ENCODE measurements around the gene RALGPS1. TPM values are rescaled to one million over a fixed set of nuclear protein-coding genes. Genes with fewer than 3 reads are reported as not detected.

The RALGPS1 gene
- total RNA-seq, 2 experiments from 2014 or later = 1.9 to 4.4 TPM

- no peak overlapping the region for H3K4me3 Mint-ChIP-seq
- peak; percentile 79 for ATAC-seq
- H3K9me3 Mint-ChIP-seq (ENCODE audit: low read depth) = no peaks in the 10 kb centered on the region
- H3K4me1 Mint-ChIP-seq = peaks cover 5% of the 10 kb centered on the region
- peak; percentile 85 for DNase-seq
- CTCF ChIA-PET = interaction anchor here (0.6 to 9.3 kb wide), 25 partner anchors 9 to 265 kb away, joined by 3 to 122 read pairs (median 4); partner anchors contain the start of gene SLC2A8
- H3K27ac Mint-ChIP-seq = no peak overlapping the region
- H3K27me3 Mint-ChIP-seq = no peaks in the 10 kb centered on the region
- no peaks in the 10 kb centered on the region for H3K36me3 Mint-ChIP-seq
These were observed 284.6 kb downstream of the RALGPS1 start for GRCh38 chr9:127199001-127199791.

GRCh38 chr9:127200106-127200862, 285.7 kb downstream of the RALGPS1 start:
- CTCF ChIA-PET = interaction anchor here (0.7 to 9.3 kb wide), 11 partner anchors 14 to 274 kb away, joined by 3 to 122 read pairs (median 4); partner anchors contain the start of gene SLC2A8
- Mint-ChIP-seq H3K4me3 (no peak overlapping the region), H3K36me3 (no peaks in the 10 kb centered on the region), H3K9me3 (ENCODE audit: low read depth) (no peaks in the 10 kb centered on the region), H3K27me3 (no peaks in the 10 kb centered on the region), H3K27ac (no peak overlapping the region), H3K4me1 (peaks cover 5% of the 10 kb centered on the region)
- ATAC-seq (no peak), DNase-seq (no peak)

DNA sequence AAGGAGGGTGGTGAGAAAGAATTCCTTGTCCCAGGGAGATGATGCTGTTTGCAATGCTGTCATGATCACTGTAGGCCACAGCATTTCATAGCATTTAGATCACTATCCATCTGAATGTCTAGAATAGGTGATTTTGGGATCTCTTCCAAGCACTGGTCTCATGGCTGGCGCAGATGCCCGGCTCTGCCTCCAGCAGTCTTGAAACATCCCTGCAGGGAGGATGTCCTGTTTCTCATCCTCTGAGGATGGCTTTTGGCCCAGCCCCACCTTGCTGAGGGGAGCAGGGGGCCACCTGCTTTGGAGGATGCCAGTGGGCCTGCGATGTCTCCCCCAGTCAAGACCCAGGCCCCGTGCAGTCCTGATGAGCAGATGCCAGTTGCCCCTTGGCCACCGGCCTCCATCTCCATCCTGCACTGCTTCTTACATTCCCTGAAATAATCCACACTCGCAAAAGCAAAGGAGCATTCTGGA, 286.5 kb downstream of the RALGPS1 start:
- Mint-ChIP-seq H3K4me1 (peaks cover 5% of the 10 kb centered on the region), H3K27me3 (no peaks in the 10 kb centered on the region), H3K9me3 (ENCODE audit: low read depth) (no peaks in the 10 kb centered on the region), H3K36me3 (no peaks in the 10 kb centered on the region), H3K4me3 (no peak overlapping the region), H3K27ac (no peak overlapping the region)
- DNase-seq = no peak
- ATAC-seq = no peak
- CTCF ChIA-PET = interaction anchor here (0.7 to 9.3 kb wide), 8 partner anchors 196 to 275 kb away, joined by 3 to 122 read pairs (median 3); partner anchors contain the start of gene SLC2A8

GRCh38 chr9:127201731-127202130, 287.1 kb downstream of the RALGPS1 start:
- DNase-seq = no peak
- H3K4me3 Mint-ChIP-seq = no peak overlapping the region
- CTCF ChIA-PET = interaction anchor here (1.9 to 9.3 kb wide), 3 partner anchors 237 to 262 kb away, joined by 4 to 122 read pairs (median 9); no protein-coding TSS in a partner anchor
- no peak for ATAC-seq
- no peak overlapping the region for H3K27ac Mint-ChIP-seq
- peaks cover 5% of the 10 kb centered on the region for H3K4me1 Mint-ChIP-seq
- H3K36me3 Mint-ChIP-seq = no peaks in the 10 kb centered on the region
- H3K9me3 Mint-ChIP-seq (ENCODE audit: low read depth) = no peaks in the 10 kb centered on the region
- no peaks in the 10 kb centered on the region for H3K27me3 Mint-ChIP-seq

GRCh38 chr9:127202461-127203169, 288.0 kb downstream of the RALGPS1 start:
- Mint-ChIP-seq H3K4me1 (peaks cover 8% of the 10 kb centered on the region), H3K9me3 (ENCODE audit: low read depth) (no peaks in the 10 kb centered on the region), H3K36me3 (no peaks in the 10 kb centered on the region), H3K27ac (no peak overlapping the region), H3K27me3 (no peaks in the 10 kb centered on the region), H3K4me3 (no peak overlapping the region)
- no peak for ATAC-seq
- DNase-seq = no peak
- CTCF ChIA-PET = interaction anchor here (9.3 kb wide), 1 partner anchor 263 kb away, joined by 122 read pairs; no protein-coding TSS in a partner anchor

DNA sequence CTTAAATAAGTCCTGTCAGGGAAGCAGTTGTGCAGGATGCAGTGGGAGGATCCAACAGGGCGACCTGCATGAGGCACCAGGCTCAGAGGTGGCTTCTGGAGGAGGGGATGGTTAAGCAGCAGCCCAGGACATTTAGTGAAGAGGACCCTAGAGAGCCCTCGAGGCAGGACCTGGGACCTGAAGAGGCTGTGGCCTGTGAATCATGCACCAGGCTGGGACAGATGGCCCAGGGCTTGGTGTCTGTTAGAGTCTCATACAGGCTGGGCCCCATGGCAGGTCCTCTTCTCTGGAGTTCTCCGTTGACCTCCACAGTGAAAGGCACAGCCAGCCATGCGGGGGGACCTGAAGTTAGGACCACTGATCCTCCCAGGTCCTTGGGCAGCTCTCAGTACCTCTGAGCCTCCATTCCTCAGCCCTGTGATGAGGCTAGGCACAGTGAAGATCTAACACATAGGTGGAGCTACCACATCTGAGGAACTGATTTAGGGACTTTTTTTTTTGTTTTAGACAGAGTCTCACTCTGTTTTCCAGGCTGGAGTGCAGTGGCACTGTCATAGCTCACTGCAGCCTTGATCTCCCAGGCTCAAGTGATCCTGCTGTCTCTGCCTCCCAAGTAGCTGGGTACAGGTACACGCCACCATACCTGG, 289.2 kb downstream of the RALGPS1 start:
- CTCF ChIA-PET = interaction anchor here (0.6 to 9.3 kb wide), 2 partner anchors 45 to 264 kb away, joined by 3 to 122 read pairs; no protein-coding TSS in a partner anchor
- no peak for ATAC-seq

GRCh38 chr9:127204771-127205470, 290.3 kb downstream of the RALGPS1 start:
- Mint-ChIP-seq H3K36me3 (no peaks in the 10 kb centered on the region), H3K9me3 (ENCODE audit: low read depth) (no peaks in the 10 kb centered on the region), H3K4me1 (peaks cover 3% of the 10 kb centered on the region), H3K4me3 (no peak overlapping the region), H3K27me3 (no peaks in the 10 kb centered on the region), H3K27ac (no peak overlapping the region)
- peak; percentile 33 for ATAC-seq
- no peak for DNase-seq
- CTCF ChIA-PET = no interaction called here

More for the DNA sequence above, 289.2 kb downstream of the RALGPS1 start:
- H3K4me1 Mint-ChIP-seq = peaks cover 7% of the 10 kb centered on the region
- no peak for DNase-seq
- no peaks in the 10 kb centered on the region for H3K36me3 Mint-ChIP-seq
- H3K4me3 Mint-ChIP-seq = no peak overlapping the region
- no peaks in the 10 kb centered on the region for H3K9me3 Mint-ChIP-seq (ENCODE audit: low read depth)
- no peaks in the 10 kb centered on the region for H3K27me3 Mint-ChIP-seq
- H3K27ac Mint-ChIP-seq = no peak overlapping the region

GRCh38 chr9:127205952-127206351, 291.4 kb downstream of the RALGPS1 start:
- Mint-ChIP-seq H3K4me3 (no peak overlapping the region), H3K9me3 (ENCODE audit: low read depth) (no peaks in the 10 kb centered on the region), H3K4me1 (peaks cover 3% of the 10 kb centered on the region), H3K36me3 (no peaks in the 10 kb centered on the region), H3K27ac (no peak overlapping the region), H3K27me3 (no peaks in the 10 kb centered on the region)
- ATAC-seq = no peak
- CTCF ChIA-PET = no interaction called here
- no peak for DNase-seq

DNA sequence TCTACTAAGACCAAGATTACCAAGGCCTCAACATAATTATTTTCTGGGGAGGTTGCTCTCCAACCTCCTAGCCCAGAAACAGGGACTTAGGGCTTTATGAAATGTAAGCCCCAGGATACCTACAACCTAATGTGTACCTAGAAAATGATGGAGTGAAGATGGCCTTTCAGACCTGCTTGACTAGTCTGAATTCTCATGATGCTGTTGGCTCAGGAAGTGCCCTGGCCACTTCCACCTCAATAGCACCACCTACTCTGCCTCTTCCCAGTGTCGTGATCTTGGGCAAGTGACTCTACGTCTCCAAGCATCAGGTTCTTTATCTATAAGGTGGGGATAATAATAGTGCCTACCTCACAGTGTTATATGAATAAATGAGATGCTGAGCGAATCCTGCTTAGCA, 292.1 kb downstream of the RALGPS1 start:
- H3K27me3 Mint-ChIP-seq = no peaks in the 10 kb centered on the region
- ATAC-seq (no peak), DNase-seq (no peak)
- no peak overlapping the region for H3K4me3 Mint-ChIP-seq
- no peaks in the 10 kb centered on the region for H3K9me3 Mint-ChIP-seq (ENCODE audit: low read depth)
- H3K4me1 Mint-ChIP-seq = peaks cover 3% of the 10 kb centered on the region
- H3K36me3 Mint-ChIP-seq = no peaks in the 10 kb centered on the region
- H3K27ac Mint-ChIP-seq = no peak overlapping the region
- CTCF ChIA-PET = no interaction called here

GRCh38 chr9:127207734-127208410, 293.3 kb downstream of the RALGPS1 start:
- ATAC-seq = no peak
- Mint-ChIP-seq H3K4me1 (peaks cover 3% of the 10 kb centered on the region), H3K27me3 (no peaks in the 10 kb centered on the region), H3K27ac (no peak overlapping the region), H3K4me3 (no peak overlapping the region), H3K36me3 (no peaks in the 10 kb centered on the region), H3K9me3 (ENCODE audit: low read depth) (no peaks in the 10 kb centered on the region)
- CTCF ChIA-PET = no interaction called here
- DNase-seq = no peak

DNA sequence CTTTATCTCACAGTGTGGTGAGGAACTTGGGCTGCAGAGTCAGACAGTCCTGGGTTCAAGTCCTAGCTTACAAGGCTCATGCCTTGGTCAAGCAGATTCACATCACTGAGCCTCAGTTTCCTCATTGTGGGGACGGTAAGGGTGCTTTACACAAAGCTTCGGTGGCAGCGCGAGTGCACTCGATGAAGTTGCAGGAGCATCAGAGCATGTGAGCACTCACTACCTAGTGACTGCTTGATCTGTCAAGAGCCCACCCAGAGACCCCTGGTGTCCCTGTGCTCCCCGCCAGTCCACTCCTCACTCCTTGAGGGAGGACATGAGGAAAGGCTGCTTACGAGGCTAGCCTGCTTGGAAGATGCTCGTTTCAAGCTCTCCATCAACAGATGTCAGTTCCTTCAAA, 293.8 kb downstream of the RALGPS1 start:
- CTCF ChIA-PET = interaction anchor here (1.0 kb wide), 1 partner anchor 268 kb away, joined by 3 read pairs; no protein-coding TSS in a partner anchor
- Mint-ChIP-seq H3K4me1 (peaks cover 3% of the 10 kb centered on the region), H3K27me3 (no peaks in the 10 kb centered on the region), H3K36me3 (no peaks in the 10 kb centered on the region), H3K9me3 (ENCODE audit: low read depth) (no peaks in the 10 kb centered on the region), H3K4me3 (no peak overlapping the region), H3K27ac (no peak overlapping the region)
- DNase-seq (no peak), ATAC-seq (no peak)

DNA sequence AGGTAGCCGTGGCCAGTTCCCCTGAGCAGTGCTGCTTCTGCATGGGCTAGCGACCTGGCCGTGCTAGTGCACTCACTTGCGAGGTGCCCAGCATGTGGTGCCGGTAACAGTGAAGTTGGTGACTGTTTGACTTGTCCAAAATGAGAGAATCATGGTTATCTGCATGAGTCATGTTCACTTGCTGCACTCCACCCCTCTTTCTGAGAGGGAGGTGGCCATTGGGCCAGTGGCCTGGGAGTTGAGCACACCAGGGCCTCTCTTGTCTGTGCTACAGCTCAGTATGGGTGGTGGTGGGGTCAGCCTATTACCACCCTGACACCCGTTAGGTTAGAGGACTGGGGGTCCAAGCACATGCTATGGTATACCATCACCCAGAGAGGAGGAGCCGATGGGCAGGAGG, 294.6 kb downstream of the RALGPS1 start:
- CTCF ChIA-PET = interaction anchor here (1.0 kb wide), 1 partner anchor 269 kb away, joined by 3 read pairs; no protein-coding TSS in a partner anchor
- no peaks in the 10 kb centered on the region for H3K9me3 Mint-ChIP-seq (ENCODE audit: low read depth)
- peaks cover 3% of the 10 kb centered on the region for H3K4me1 Mint-ChIP-seq
- DNase-seq (no peak), ATAC-seq (no peak)
- H3K4me3 Mint-ChIP-seq = no peak overlapping the region
- no peak overlapping the region for H3K27ac Mint-ChIP-seq
- no peaks in the 10 kb centered on the region for H3K36me3 Mint-ChIP-seq
- no peaks in the 10 kb centered on the region for H3K27me3 Mint-ChIP-seq
